GM23248 (cell line): ENCODE results near the gene CDS2. TPM values are rescaled to one million over a fixed set of nuclear protein-coding genes. Genes with fewer than 3 reads are reported as not detected.

ENCODE experiments used
- DNase-seq: peaks from one replicate; pipeline ENCODE4 v3.0.0-alpha.2; 2015
- H2AFZ ChIP-seq: fragments of 200-600 bp; sonication (generic); 2 replicates; pipeline ENCODE4 v1.6.1; 2016; ENCODE audit warnings: antibody characterized with exemption
- H3F3A ChIP-seq: fragments of 200-600 bp; sonication (generic); 2 replicates; pipeline ENCODE4 v1.6.1; 2016; ENCODE audit warnings: mild to moderate bottlenecking, antibody characterized with exemption, mixed run types; ENCODE audit not compliant: insufficient read depth
- H3K27ac ChIP-seq: fragments of 200-600 bp; sonication (generic); 2 replicates; pipeline ENCODE4 v1.5.1; 2016; ENCODE audit warnings: mild to moderate bottlenecking
- H3K27me3 ChIP-seq: fragments of 200-600 bp; sonication (generic); replicated peaks from 2 replicates; pipeline ENCODE4 v1.6.1; 2016; ENCODE audit warnings: mild to moderate bottlenecking; ENCODE audit not compliant: insufficient read depth
- H3K36me3 ChIP-seq: fragments of 200-600 bp; sonication (generic); 2 replicates; pipeline ENCODE4 v1.6.1; 2016; ENCODE audit warnings: low read depth, mild to moderate bottlenecking
- H3K4me1 ChIP-seq: fragments of 200-600 bp; sonication (generic); 2 replicates; pipeline ENCODE4 v1.6.1; 2016; ENCODE audit warnings: mild to moderate bottlenecking; ENCODE audit not compliant: insufficient read depth
- H3K4me2 ChIP-seq: fragments of 200-600 bp; sonication (generic); one replicate; pipeline ENCODE4 v1.6.1; 2016; ENCODE audit warnings: mild to moderate bottlenecking; ENCODE audit not compliant: unreplicated experiment
- H3K4me3 ChIP-seq: fragments of 200-600 bp; sonication (generic); 2 replicates; pipeline ENCODE4 v1.5.1; 2016; ENCODE audit warnings: mild to moderate bottlenecking
- H3K79me2 ChIP-seq: fragments of 200-600 bp; sonication (generic); 2 replicates; pipeline ENCODE4 v1.6.1; 2016; ENCODE audit warnings: mild to moderate bottlenecking; ENCODE audit not compliant: insufficient read depth
- H3K9ac ChIP-seq: fragments of 200-600 bp; sonication (generic); 2 replicates; pipeline ENCODE4 v1.6.1; 2016; ENCODE audit warnings: mild to moderate bottlenecking
- H3K9me2 ChIP-seq: fragments of 200-600 bp; sonication (generic); 2 replicates; pipeline ENCODE4 v1.6.1; 2016; ENCODE audit warnings: mixed run types, mild to moderate bottlenecking, moderate library complexity; ENCODE audit not compliant: insufficient read depth
- H3K9me3 ChIP-seq: fragments of 200-600 bp; sonication (generic); one replicate; pipeline ENCODE4 v1.6.1; 2017; ENCODE audit warnings: low read depth
- H4K20me1 ChIP-seq: fragments of 200-600 bp; sonication (generic); 2 replicates; pipeline ENCODE4 v1.6.0; 2016; ENCODE audit not compliant: insufficient read depth
- EZH2 ChIP-seq: fragments of 200-600 bp; sonication (generic); IDR thresholded peaks from 2 replicates; pipeline ENCODE4 v1.6.1; 2018; ENCODE audit warnings: antibody characterized with exemption, mild to moderate bottlenecking; ENCODE audit not compliant: insufficient read depth, poor library complexity, severe bottlenecking
- EZH2phosphoT487 ChIP-seq: fragments of 200-600 bp; sonication (generic); IDR thresholded peaks from 2 replicates; pipeline ENCODE4 v1.6.1; 2018; ENCODE audit warnings: antibody characterized with exemption, moderate library complexity, mild to moderate bottlenecking, low read depth; ENCODE audit not compliant: insufficient read depth
- WGBS, 2 experiments: methylation state at CpG; one replicate each; pipeline ENCODE4 v1.1.6; 2015 to 2017; ENCODE audit warnings: low lambda C conversion rate in 2 of 2, low coverage in 1 of 2; ENCODE audit errors: missing lambda C conversion rate in 2 of 2; 5-methylcytosine and 5-hydroxymethylcytosine counted together
- in situ Hi-C: fragments of 300-500 bp; cut with MboI; formaldehyde crosslinking; loops from 2 replicates; pipeline ENCODE4 v1.15.0; 2020
- polyA plus RNA-seq: library from polyadenylated mRNA; unstranded; fragments of >200 nt; fragmentation: Nextera tagmentation; extraction: Ambion mirVana; gene quantifications from 2 replicates; pipeline ENCODE4 v1.2.1, GENCODE V29; 2016
- small RNA-seq: library from RNA; depleted of rRNA; stranded (forward); fragments of <200 nt; gene quantifications from one replicate; pipeline ENCODE3, GENCODE V24; 2014; ENCODE audit warnings: low read depth, low replicate concordance
- total RNA-seq: library from RNA; depleted of rRNA; stranded (reverse); fragments of >200 nt; shearing (Covaris generic); gene quantifications from 2 replicates; pipeline ENCODE4 v1.2.3, GENCODE V29; 2014; rRNA removed

CDS2 gene
- total and polyA plus RNA-seq, 2 experiments from 2014 or later: 29.4 to 31.6 TPM

DNA sequence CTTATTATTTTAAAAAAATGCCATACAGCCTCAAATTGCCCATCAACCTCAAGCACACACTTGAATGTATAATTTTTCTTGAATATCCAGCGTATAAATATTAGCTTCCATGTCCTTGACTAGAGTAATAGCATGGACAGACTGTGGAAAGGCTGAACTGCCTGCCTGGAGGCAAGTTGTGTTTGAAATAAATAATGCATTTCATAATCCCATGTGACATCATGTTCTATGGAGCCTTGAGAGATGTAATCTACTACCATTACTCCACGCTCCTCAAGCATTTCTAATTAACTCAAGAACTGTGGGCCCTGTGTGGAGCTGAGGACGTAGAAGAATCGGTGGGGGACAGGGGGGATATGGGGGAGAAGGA is 94.2 kb downstream of the CDS2 start:
- H3K9me3 ChIP-seq: no peaks in the 10 kb centered on the region
- H3K36me3 ChIP-seq: no peaks in the 10 kb centered on the region
- H3K27me3 ChIP-seq: no peaks in the 10 kb centered on the region
- H3K27ac ChIP-seq: no peak overlapping the region
- TF ChIP-seq EZH2phosphoT487 (no peak), EZH2 (no peak)
- H3F3A ChIP-seq: peaks cover 2% of the 10 kb centered on the region; the same call in 1 of the 2 replicates
- H2AFZ ChIP-seq: no peak overlapping the region
- in situ Hi-C loops: no loop called here
- H3K9ac ChIP-seq: no peak overlapping the region
- H3K9me2 ChIP-seq: no peaks in the 10 kb centered on the region
- no peak for DNase-seq
- 92% methylated on average over 4 of the region's 4 CpGs for WGBS, 2 experiments
- H3K4me2 ChIP-seq: no peak overlapping the region
- H3K4me1 ChIP-seq: peaks cover 3% of the 10 kb centered on the region
- no peaks in the 10 kb centered on the region for H4K20me1 ChIP-seq
- H3K4me3 ChIP-seq: no peak overlapping the region
- H3K79me2 ChIP-seq: no peaks in the 10 kb centered on the region

DNA sequence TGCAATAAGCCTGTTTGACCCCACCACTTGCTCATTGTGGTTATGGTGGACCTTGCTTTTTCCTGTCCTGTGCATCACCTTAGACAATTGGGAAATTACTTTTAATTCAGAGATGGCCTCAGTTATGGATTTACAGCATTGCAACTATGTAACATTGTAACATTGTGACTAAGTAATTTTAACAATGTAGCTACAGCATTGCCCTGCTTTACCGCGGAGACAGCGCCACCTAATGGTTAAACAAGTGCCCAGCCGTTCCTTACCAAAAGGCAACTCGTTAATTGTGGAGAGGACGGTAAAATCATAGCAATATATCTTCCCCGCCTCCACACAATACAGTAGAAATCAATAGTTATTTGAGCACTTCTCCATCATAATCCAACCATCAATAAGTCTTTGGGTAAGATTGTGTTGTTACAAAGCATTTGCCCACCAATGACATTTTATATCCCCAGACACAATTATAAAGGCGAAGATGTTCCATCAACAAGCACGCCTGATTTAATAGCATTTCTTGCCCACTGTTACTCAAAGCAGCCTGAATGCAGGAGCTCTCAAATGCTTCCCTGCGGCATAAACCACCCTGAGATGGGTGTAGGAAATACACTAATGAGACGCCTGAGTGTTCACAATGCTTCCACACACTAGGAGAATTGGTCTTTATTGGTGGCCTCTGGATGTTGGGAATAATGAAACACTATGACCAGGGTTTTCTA is 96.3 kb downstream of the CDS2 start:
- H3K9ac ChIP-seq: no peak overlapping the region
- 41 to 49% methylated on average over 11 of the region's 11 CpGs for WGBS, 2 experiments
- H3K79me2 ChIP-seq: no peaks in the 10 kb centered on the region
- H3K9me2 ChIP-seq: no peaks in the 10 kb centered on the region
- no peak overlapping the region for H2AFZ ChIP-seq
- no peaks in the 10 kb centered on the region for H4K20me1 ChIP-seq
- H3K36me3 ChIP-seq: no peaks in the 10 kb centered on the region
- H3K9me3 ChIP-seq: no peaks in the 10 kb centered on the region
- in situ Hi-C loops: no loop called here
- TF ChIP-seq EZH2: no peak
- TF ChIP-seq EZH2phosphoT487: no peak
- no peak overlapping the region for H3K4me3 ChIP-seq
- H3K4me1 ChIP-seq: no peaks in the 10 kb centered on the region
- DNase-seq: peak; percentile 77
- no peak overlapping the region for H3K27ac ChIP-seq
- H3K4me2 ChIP-seq: no peak overlapping the region
- H3F3A ChIP-seq: no peaks in the 10 kb centered on the region
- no peaks in the 10 kb centered on the region for H3K27me3 ChIP-seq

GRCh38 chr20:5230544-5230943 is 103.7 kb downstream of the CDS2 start:
- H3K27ac ChIP-seq: no peak overlapping the region
- in situ Hi-C loops: no loop called here
- TF ChIP-seq EZH2phosphoT487 (no peak), EZH2 (no peak)
- H3K4me3 ChIP-seq: no peak overlapping the region
- H2AFZ ChIP-seq: no peak overlapping the region
- H3K4me1 ChIP-seq: no peaks in the 10 kb centered on the region
- H3K79me2 ChIP-seq: no peaks in the 10 kb centered on the region
- H3F3A ChIP-seq: no peaks in the 10 kb centered on the region
- H3K9me2 ChIP-seq: no peaks in the 10 kb centered on the region
- H3K36me3 ChIP-seq: no peaks in the 10 kb centered on the region
- H3K4me2 ChIP-seq: no peak overlapping the region
- no peaks in the 10 kb centered on the region for H3K9me3 ChIP-seq
- DNase-seq: no peak
- WGBS, 2 experiments: 42 to 46% methylated on average over 4 of the region's 4 CpGs
- H3K27me3 ChIP-seq: peaks cover 4% of the 10 kb centered on the region; the same call in 1 of the 2 replicates
- H4K20me1 ChIP-seq: no peaks in the 10 kb centered on the region
- no peak overlapping the region for H3K9ac ChIP-seq

DNA sequence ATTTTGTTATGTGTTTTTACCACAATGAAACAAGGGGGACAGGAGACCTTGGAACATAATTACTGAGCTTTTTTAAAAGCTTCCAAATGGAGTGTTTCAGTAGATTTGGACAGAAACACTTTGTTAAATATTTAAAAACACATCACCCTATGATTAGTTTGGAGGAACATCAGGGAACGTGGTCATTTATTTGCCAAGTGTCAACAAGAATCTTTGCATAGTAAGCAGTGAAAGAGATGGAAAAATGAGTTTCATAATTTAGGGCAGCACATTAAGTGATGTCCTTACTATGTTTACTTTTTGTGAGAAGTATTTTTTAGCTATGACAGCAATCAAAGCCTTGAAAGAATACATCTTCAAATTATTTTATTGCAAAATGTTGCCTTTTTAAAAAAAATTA is 107.3 kb downstream of the CDS2 start:
- no peak overlapping the region for H3K4me3 ChIP-seq
- no peak overlapping the region for H2AFZ ChIP-seq
- no peaks in the 10 kb centered on the region for H3K4me1 ChIP-seq
- no peak for DNase-seq
- no peaks in the 10 kb centered on the region for H3K79me2 ChIP-seq
- H3K9me2 ChIP-seq: no peaks in the 10 kb centered on the region
- in situ Hi-C loops: no loop called here
- no peak overlapping the region for H3K4me2 ChIP-seq
- WGBS, 2 experiments: 0 to 14% methylated on average over 1 of the region's 1 CpG
- H4K20me1 ChIP-seq: no peaks in the 10 kb centered on the region
- H3K9ac ChIP-seq: no peak overlapping the region
- no peaks in the 10 kb centered on the region for H3F3A ChIP-seq
- H3K36me3 ChIP-seq: no peaks in the 10 kb centered on the region
- TF ChIP-seq EZH2 (no peak), EZH2phosphoT487 (no peak)
- peaks cover 6% of the 10 kb centered on the region; the same call in 1 of the 2 replicates for H3K27me3 ChIP-seq
- H3K27ac ChIP-seq: no peak overlapping the region
- no peaks in the 10 kb centered on the region for H3K9me3 ChIP-seq

GRCh38 chr20:5234978-5235377 is 108.2 kb downstream of the CDS2 start:
- in situ Hi-C loops: no loop called here
- no peak overlapping the region for H3K4me2 ChIP-seq
- peaks cover 14% of the 10 kb centered on the region for H3K27me3 ChIP-seq
- no peaks in the 10 kb centered on the region for H3K9me2 ChIP-seq
- H4K20me1 ChIP-seq: no peaks in the 10 kb centered on the region
- H3K27ac ChIP-seq: no peak overlapping the region
- H3K9me3 ChIP-seq: no peaks in the 10 kb centered on the region
- 0 to 2% methylated on average over 1 of the region's 1 CpG for WGBS, 2 experiments
- no peak overlapping the region for H3K4me3 ChIP-seq
- H3F3A ChIP-seq: no peaks in the 10 kb centered on the region
- H3K9ac ChIP-seq: no peak overlapping the region
- DNase-seq: no peak
- no peaks in the 10 kb centered on the region for H3K4me1 ChIP-seq
- H2AFZ ChIP-seq: no peak overlapping the region
- no peaks in the 10 kb centered on the region for H3K36me3 ChIP-seq
- TF ChIP-seq EZH2phosphoT487 (no peak), EZH2 (no peak)
- no peaks in the 10 kb centered on the region for H3K79me2 ChIP-seq

Small RNAs within 50 kb of the gene (small RNA-seq; reads per million reads assigned to genes)
- not detected for gene RF00019
- gene RF00568: not detected
- gene RNA5SP474: not detected

Other genes starting within 250 kb of the CDS2 start
- gene SLC23A2, start 125.5 kb upstream of the CDS2 start, total RNA-seq: 9.6 and 11.0 TPM in 2 replicates
- gene SLC23A2, start 125.5 kb upstream of the CDS2 start, polyA plus RNA-seq: 5.8 and 5.9 TPM in 2 replicates
- 171 and 174 TPM in 2 replicates for gene TMEM230, start 13.9 kb upstream of the CDS2 start, total RNA-seq
- 233 and 249 TPM in 2 replicates for gene TMEM230, start 13.9 kb upstream of the CDS2 start, polyA plus RNA-seq
- 116 and 117 TPM in 2 replicates for gene PCNA, start 7.0 kb upstream of the CDS2 start, total RNA-seq
- gene PCNA, start 7.0 kb upstream of the CDS2 start, polyA plus RNA-seq: 84.8 and 88.1 TPM in 2 replicates
- not detected in 2 replicates for gene PROKR2, start 189.9 kb downstream of the CDS2 start, total RNA-seq
- not detected in 2 replicates for gene PROKR2, start 189.9 kb downstream of the CDS2 start, polyA plus RNA-seq